Measurements from ENCODE around the gene FCGR3A.
"Not testable (repeated sequence)": the region's sequence is repeated elsewhere in the genome, so short reads cannot be mapped to it uniquely, and the experiment has no call there.

FCGR3A gene

GRCh38 chr1:161529463-161530104, 20.0 kb downstream of the FCGR3A start:
- DNase-seq = not testable (repeated sequence)

- DNase-seq = peak; percentile 32
Measured at GRCh38 chr1:161528550-161528949, 21.1 kb downstream of the FCGR3A start.

- not testable (repeated sequence) for DNase-seq
Measured at GRCh38 chr1:161525918-161526317, 23.7 kb downstream of the FCGR3A start.

GRCh38 chr1:161525321-161525720, 24.3 kb downstream of the FCGR3A start:
- DNase-seq = peak; percentile 46

GRCh38 chr1:161524742-161525291, 24.8 kb downstream of the FCGR3A start:
- DNase-seq = not testable (repeated sequence)

- peak; percentile 72 for DNase-seq
Measured at GRCh38 chr1:161523817-161524741, 25.5 kb downstream of the FCGR3A start, which contains the start of gene HSPA6. Gene HSPA6, plus strand, starts transcription at chr1:161524540. Its CDS starts 119 bp downstream, at chr1:161524659.

- not testable (repeated sequence) for DNase-seq
Measured at GRCh38 chr1:161523041-161523816, 26.4 kb downstream of the FCGR3A start.

- DNase-seq = not testable (repeated sequence)
Measured at GRCh38 chr1:161513953-161514352, 35.7 kb downstream of the FCGR3A start.

GRCh38 chr1:161513448-161513780, 36.2 kb downstream of the FCGR3A start:
- not testable (repeated sequence) for DNase-seq

GRCh38 chr1:161512636-161513447, 36.8 kb downstream of the FCGR3A start:
- DNase-seq = not testable (repeated sequence)

GRCh38 chr1:161511756-161512060, 37.9 kb downstream of the FCGR3A start:
- no peak for DNase-seq

GRCh38 chr1:161511018-161511755, 38.4 kb downstream of the FCGR3A start:
- no peak for DNase-seq

GRCh38 chr1:161510477-161510876, 39.1 kb downstream of the FCGR3A start:
- no peak for DNase-seq

- DNase-seq = peak; percentile 100
Measured at GRCh38 chr1:161506336-161507223, 43.0 kb downstream of the FCGR3A start.

GRCh38 chr1:161505686-161506085, 43.9 kb downstream of the FCGR3A start:
- peak; percentile 80 for DNase-seq

- DNase-seq = no peak
Measured at GRCh38 chr1:161503394-161503748, 46.2 kb downstream of the FCGR3A start.

- no peak for DNase-seq
Measured at GRCh38 chr1:161502641-161503393, 46.8 kb downstream of the FCGR3A start.

GRCh38 chr1:161502181-161502580, 47.4 kb downstream of the FCGR3A start:
- DNase-seq = no peak

GRCh38 chr1:161501234-161501633, 48.4 kb downstream of the FCGR3A start:
- DNase-seq = no peak
